Common myeloid progenitor, CD34-positive (primary cell): ENCODE data around the gene SLC19A2.

Experiments used
- CTCF ChIA-PET: fragments of 350-600 bp; sonication (Branson Sonifier 250); formaldehyde crosslinking; loops from one replicate; lab custom pipeline; 2021; ENCODE audit warnings: antibody characterized with exemption; lab: Charles Lee
- POLR2A ChIA-PET: fragments of 350-600 bp; sonication (Branson Sonifier 250); formaldehyde crosslinking; loops from one replicate; lab custom pipeline; 2021; ENCODE audit warnings: antibody characterized with exemption; lab: Charles Lee
- DNase-seq, 3 donors: peaks; one replicate each; pipeline versions ENCODE4 v3.0.0 to v3.0.0-alpha.2; 2013
- H3K27ac ChIP-seq, 2 experiments: 1 replicate in 1 of 2; 2 replicates in 1 of 2; pipeline ENCODE4 v1.7.0; 2013; ENCODE audit warnings: inconsistent platforms in 2 of 2, low read length in 2 of 2, mild to moderate bottlenecking in 2 of 2, low read depth in 1 of 2, moderate library complexity in 1 of 2; ENCODE audit not compliant: severe bottlenecking in 2 of 2, insufficient read depth in 1 of 2, poor library complexity in 1 of 2
- H3K27me3 ChIP-seq, 5 experiments: replicated peaks in 2 of 5; 1 replicate in 3 of 5; 2 replicates in 2 of 5; pipeline versions ENCODE4 v1.6.1 to v1.7.0; 2013; ENCODE audit warnings: low read length in 4 of 5, mild to moderate bottlenecking in 2 of 5, moderate library complexity in 2 of 5, inconsistent platforms in 1 of 5; ENCODE audit not compliant: insufficient read depth in 5 of 5, control insufficient read depth in 4 of 5
- H3K36me3 ChIP-seq, 4 experiments: 1 replicate in 2 of 4; 2 replicates in 2 of 4; pipeline versions ENCODE4 v1.6.1 to v1.7.0; 2013; ENCODE audit warnings: low read length in 3 of 4, control low read depth in 1 of 4, mild to moderate bottlenecking in 1 of 4; ENCODE audit not compliant: control insufficient read depth in 4 of 4, insufficient read depth in 4 of 4
- H3K4me1 ChIP-seq, 4 experiments: 1 replicate in 3 of 4; 2 replicates in 1 of 4; pipeline versions ENCODE4 v1.6.1 to v1.7.1; 2013; ENCODE audit warnings: low read length in 3 of 4, mild to moderate bottlenecking in 3 of 4, control low read depth in 1 of 4, inconsistent platforms in 1 of 4, moderate library complexity in 1 of 4; ENCODE audit not compliant: control insufficient read depth in 4 of 4, insufficient read depth in 4 of 4; ENCODE audit errors: control extremely low read depth in 1 of 4
- H3K4me3 ChIP-seq, 7 experiments: 1 replicate in 4 of 7; 2 replicates in 3 of 7; pipeline versions ENCODE4 v1.5.1 to v1.7.0; 2013; ENCODE audit warnings: mild to moderate bottlenecking in 7 of 7, low read length in 6 of 7, moderate library complexity in 6 of 7, inconsistent platforms in 2 of 7, low read depth in 2 of 7, control low read depth in 1 of 7; ENCODE audit not compliant: insufficient read depth in 4 of 7, control insufficient read depth in 1 of 7; ENCODE audit errors: extremely low read depth in 1 of 7
- H3K9me3 ChIP-seq, 5 experiments: 1 replicate in 4 of 5; 2 replicates in 1 of 5; pipeline versions ENCODE4 v1.6.1 to v1.7.1; 2013; ENCODE audit warnings: low read length in 4 of 5, mild to moderate bottlenecking in 2 of 5, inconsistent platforms in 1 of 5, low read depth in 1 of 5, moderate library complexity in 1 of 5; ENCODE audit not compliant: control insufficient read depth in 4 of 5, insufficient read depth in 2 of 5; ENCODE audit errors: control extremely low read depth in 1 of 5
- WGBS: methylation state at CpG from one replicate; pipeline ENCODE4 v1.1.5; 2013; ENCODE audit not compliant: insufficient coverage; 5-methylcytosine and 5-hydroxymethylcytosine counted together

The SLC19A2 gene

DNA sequence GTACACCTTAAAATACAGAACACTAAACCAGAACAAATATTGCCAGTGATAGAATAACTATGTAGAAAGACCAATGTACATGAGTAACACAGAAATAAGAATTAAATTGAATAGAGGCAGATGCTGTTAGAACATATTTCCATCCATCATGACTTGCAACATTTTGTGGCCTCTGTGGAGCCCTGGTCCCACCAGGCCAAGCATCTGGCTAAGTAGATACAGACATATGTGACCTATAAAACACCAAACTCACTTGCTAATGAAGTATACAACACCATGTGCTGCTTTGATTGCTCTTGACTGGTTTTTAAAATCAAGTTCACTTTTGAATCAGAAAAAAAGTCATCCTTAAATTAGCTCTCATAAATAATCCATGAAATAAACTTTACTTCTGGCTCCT, 20.5 kb downstream of the SLC19A2 start:
- peak; percentile 42 to 92 (median 84) for DNase-seq
- Histone ChIP-seq H3K4me3 (no peak overlapping the region), H3K27me3 (no peaks in the 10 kb centered on the region), H3K4me1 (peaks cover 0 to 28% (median 2%) of the 10 kb centered on the region in 4 experiments), H3K27ac (no peak overlapping the region), H3K36me3 (peaks cover 4 to 30% (median 11%) of the 10 kb centered on the region in 4 experiments), H3K9me3 (peaks cover 0 to under 1% (median 0%) of the 10 kb centered on the region in 5 experiments)
- ChIA-PET POLR2A (no interaction called here), CTCF (interaction anchor here (1.0 to 4.3 kb wide), 6 partner anchors 18 to 1280 kb away, joined by 3 to 42 read pairs (median 4); no protein-coding TSS in a partner anchor)

DNA sequence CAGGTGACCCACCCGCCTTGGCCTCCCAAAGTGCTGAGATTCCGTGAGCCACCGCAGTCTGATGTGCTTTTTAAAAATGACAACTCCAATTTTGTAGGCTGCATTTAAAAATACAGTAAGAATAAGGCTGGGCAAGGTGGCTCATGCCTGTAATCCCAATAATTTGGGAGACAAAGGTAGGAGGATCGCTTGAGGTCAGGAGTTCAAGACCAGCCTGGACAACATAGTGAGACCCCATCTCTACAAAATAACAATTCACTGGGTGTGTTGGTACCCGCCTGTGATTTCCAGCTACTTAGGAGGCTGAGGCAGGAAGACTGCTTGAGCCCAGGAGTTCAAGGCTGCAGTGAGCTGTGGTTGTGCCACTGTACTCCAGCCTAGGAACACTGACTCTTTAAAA, 23.4 kb downstream of the SLC19A2 start:
- 96% methylated on average over 4 of the region's 5 CpGs for WGBS
- ChIA-PET POLR2A (no interaction called here), CTCF (interaction anchor here (1.7 kb wide), 1 partner anchor 343 kb away, joined by 4 read pairs; no protein-coding TSS in a partner anchor)
- no peaks in the 10 kb centered on the region for H3K27me3 ChIP-seq
- no peak overlapping the region for H3K4me3 ChIP-seq
- no peak for DNase-seq
- H3K4me1 ChIP-seq: peaks cover 0 to 34% (median 7%) of the 10 kb centered on the region in 4 experiments
- H3K36me3 ChIP-seq: peaks cover 0 to 9% (median 4%) of the 10 kb centered on the region in 4 experiments
- H3K27ac ChIP-seq: no peak overlapping the region
- peaks cover 0 to 7% (median under 1%) of the 10 kb centered on the region in 5 experiments for H3K9me3 ChIP-seq

DNA sequence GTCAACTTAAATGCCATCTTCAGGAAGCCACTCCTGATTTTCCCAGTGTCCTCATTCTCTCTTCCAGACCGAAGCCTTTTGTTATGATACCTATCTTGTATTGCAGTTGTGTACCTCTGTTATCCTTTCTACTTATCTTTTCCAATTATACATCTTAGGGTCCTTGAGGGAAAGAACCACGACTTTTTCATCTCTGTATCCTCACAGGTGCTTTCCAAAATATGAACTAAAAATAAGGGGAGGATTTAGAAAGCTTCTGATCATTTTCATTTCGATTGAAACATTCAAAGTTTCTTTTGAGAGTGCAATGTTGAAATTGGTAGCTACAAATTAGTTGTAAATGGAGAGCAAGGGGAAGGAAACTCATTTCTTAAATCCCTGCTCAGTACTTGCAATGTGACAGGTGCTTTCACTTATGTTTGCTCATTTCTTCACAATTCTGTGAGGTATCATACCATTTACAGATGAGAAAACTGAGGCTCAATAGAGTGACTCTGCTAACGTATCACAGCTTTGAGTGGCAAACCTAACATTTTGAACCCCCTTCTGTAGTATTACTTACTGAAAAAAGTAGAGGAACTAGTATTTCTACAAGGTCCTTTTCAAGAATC, 24.2 kb downstream of the SLC19A2 start:
- WGBS: 90% methylated on average over 2 of the region's 4 CpGs
- POLR2A ChIA-PET: no interaction called here
- Histone ChIP-seq H3K27me3 (no peaks in the 10 kb centered on the region), H3K9me3 (peaks cover 0 to 16% (median 4%) of the 10 kb centered on the region in 5 experiments), H3K4me3 (no peak overlapping the region), H3K27ac (no peak overlapping the region), H3K36me3 (peaks cover 0 to 4% (median 1%) of the 10 kb centered on the region in 4 experiments), H3K4me1 (peaks cover 0 to 30% (median 7%) of the 10 kb centered on the region in 4 experiments)
- no peak for DNase-seq
- CTCF ChIA-PET: interaction anchor here (1.0 to 1.7 kb wide), 4 partner anchors 10 to 344 kb away, joined by 3 to 4 read pairs (median 4); no protein-coding TSS in a partner anchor

DNA sequence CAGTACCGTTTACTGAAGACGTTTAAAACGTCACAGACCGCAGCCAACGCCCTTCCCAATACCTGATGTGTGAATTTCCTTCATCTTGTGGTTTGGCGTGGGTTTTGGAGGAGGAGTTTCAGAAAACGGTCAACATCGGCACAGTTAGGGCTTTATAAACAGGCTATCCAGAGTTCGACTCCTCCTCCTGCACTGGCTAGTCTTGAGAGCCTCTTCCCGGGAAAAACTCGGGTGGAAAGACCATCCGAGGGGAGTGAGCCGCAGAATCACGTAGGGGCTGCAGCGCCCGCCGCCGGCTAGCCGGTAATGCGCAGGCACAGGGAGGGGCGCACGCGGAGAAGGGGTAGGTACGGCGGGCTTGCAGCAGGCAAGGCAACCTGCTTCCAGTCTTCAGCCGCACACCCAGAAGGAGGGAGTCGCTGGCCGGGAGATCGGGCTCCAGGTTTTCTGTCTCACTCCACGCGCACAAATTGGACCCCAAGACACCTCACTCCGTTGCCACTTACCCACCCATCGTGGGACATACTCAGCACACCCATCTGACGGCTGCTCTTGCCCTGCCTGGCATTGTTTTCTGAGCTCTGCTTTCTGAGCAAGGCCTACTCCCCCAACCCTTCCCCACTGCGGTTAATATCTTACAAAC, 25.4 kb downstream of the SLC19A2 start:
- peaks cover 0 to under 1% (median 0%) of the 10 kb centered on the region in 4 experiments for H3K36me3 ChIP-seq
- peaks cover 0 to 21% (median 4%) of the 10 kb centered on the region in 4 experiments for H3K4me1 ChIP-seq
- H3K9me3 ChIP-seq: peaks cover 0 to 23% (median 5%) of the 10 kb centered on the region in 5 experiments
- peak; percentile 61 to 87 (median 72) for DNase-seq
- H3K27ac ChIP-seq: peak overlapping the region in 1 of 2 experiments; percentile 8
- ChIA-PET CTCF (interaction anchor here (1.0 to 1.2 kb wide), 2 partner anchors 9 to 253 kb away, joined by 3 read pairs; no protein-coding TSS in a partner anchor), POLR2A (no interaction called here)
- H3K4me3 ChIP-seq: peak overlapping the region in 5 of 7 experiments; percentile 31 to 78 (median 71)
- no peaks in the 10 kb centered on the region for H3K27me3 ChIP-seq
- WGBS: 12% methylated on average over 33 of the region's 35 CpGs

DNA sequence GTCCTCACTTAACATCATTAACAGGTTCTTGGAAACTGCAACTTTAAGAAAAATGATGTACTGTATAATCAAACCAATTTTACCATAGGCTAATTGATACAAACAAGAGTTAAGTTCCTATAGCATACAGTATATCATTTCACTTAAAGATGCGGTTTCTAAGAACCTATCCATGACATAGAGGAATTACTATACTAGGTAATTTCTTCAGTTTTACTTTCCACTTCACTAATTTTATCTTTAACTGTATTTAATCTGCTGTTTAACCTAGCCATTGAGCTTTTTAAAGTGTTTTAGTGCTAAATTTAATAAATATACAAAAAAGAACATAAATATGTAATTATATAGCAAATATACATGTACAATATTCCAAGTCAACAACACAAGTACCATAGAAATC, 28.3 kb downstream of the SLC19A2 start:
- peaks cover 0 to 23% (median 5%) of the 10 kb centered on the region in 5 experiments for H3K9me3 ChIP-seq
- H3K27me3 ChIP-seq: no peaks in the 10 kb centered on the region
- WGBS: no CpG with 5 or more reads among the region's 1 CpG
- no peak overlapping the region for H3K4me3 ChIP-seq
- no peaks in the 10 kb centered on the region for H3K36me3 ChIP-seq
- ChIA-PET POLR2A (no interaction called here), CTCF (no interaction called here)
- H3K4me1 ChIP-seq: peaks cover 0 to 14% (median 4%) of the 10 kb centered on the region in 4 experiments
- H3K27ac ChIP-seq: no peak overlapping the region
- DNase-seq: peak in 1 of 3 donors; percentile 19

DNA sequence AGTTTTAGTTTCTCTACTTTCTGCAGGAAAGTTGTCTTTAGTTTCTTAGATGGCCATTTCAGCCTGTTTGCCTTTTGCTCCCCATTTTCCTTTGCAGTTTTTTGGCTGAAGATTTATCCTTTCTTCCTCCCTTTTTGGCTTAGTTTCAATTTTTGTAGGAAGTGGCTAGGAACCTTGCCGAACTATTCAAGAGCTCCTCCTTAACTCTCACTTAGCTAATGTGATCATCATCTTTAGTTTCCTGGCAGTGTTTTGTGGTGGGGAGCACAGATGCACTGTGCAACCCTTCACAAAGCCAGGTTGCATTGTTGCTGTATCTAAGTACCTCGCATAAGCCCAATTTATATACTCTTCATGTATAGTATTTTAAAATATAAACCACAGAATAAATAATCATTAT, 29.7 kb downstream of the SLC19A2 start:
- Histone ChIP-seq H3K4me3 (no peak overlapping the region), H3K27me3 (no peaks in the 10 kb centered on the region), H3K27ac (no peak overlapping the region), H3K36me3 (no peaks in the 10 kb centered on the region), H3K9me3 (peaks cover 0 to 23% (median 5%) of the 10 kb centered on the region in 5 experiments), H3K4me1 (peaks cover 0 to 12% (median 4%) of the 10 kb centered on the region in 4 experiments)
- WGBS: 71% methylated on average over 1 of the region's 2 CpGs
- DNase-seq: no peak
- ChIA-PET CTCF (no interaction called here), POLR2A (no interaction called here)

DNA sequence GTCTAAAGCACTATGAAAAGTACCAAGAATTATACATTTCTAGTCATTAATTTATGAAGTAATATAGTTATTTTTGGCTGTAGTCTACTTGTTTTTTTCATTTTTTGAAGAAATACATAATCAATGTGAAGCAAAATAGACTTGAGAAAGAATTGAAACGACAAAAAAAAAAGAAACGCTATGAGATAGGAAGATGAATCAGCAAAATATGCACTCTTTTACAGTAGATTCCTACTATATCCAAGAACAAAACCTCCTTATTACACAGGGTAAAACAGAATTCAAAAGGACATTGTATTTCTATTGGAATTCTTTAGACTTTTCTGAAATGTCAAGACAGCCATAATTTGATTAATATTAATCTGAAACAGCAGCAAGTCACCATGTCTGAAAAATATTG, 32.8 kb downstream of the SLC19A2 start:
- CTCF ChIA-PET: no interaction called here
- DNase-seq: no peak

More for the DNA sequence above, 32.8 kb downstream of the SLC19A2 start:
- Histone ChIP-seq H3K4me1 (no peaks in the 10 kb centered on the region), H3K36me3 (no peaks in the 10 kb centered on the region), H3K4me3 (no peak overlapping the region), H3K27ac (no peak overlapping the region), H3K27me3 (no peaks in the 10 kb centered on the region), H3K9me3 (peaks cover 0 to 19% (median 5%) of the 10 kb centered on the region in 5 experiments)
- WGBS: no CpG with 5 or more reads among the region's 2 CpGs
- POLR2A ChIA-PET: no interaction called here
